ENCODE results near the gene TPCN1. TPM values are rescaled to one million over a fixed set of nuclear protein-coding genes. Genes with fewer than 3 reads are reported as not detected.
A peak's percentile ranks its signal among the peaks of the same experiment; 100 is the strongest.

TPCN1 gene
- total RNA-seq, 2 donors from 2014 or later, result 84.1 to 93.5 TPM

DNA sequence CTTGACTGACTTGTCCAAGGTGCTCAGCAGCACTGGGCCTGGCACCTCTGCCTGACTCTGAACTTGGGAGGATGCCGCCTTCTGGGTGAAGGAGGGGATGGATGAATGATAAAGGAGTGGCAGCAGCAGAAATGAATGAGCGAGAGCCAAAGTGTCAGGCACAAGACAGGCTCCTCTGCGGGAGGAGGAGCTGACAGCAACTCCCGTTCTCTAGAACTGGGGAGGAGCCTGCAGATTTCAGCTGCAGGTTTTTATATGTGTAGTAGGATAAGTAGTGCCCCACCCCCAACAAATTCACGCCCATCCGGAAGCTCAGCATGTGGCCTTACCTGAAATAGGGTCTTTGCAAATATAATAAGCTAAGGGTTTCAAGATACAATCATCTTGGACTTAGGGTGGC is 80.5 kb downstream of the TPCN1 start:
- H3K36me3 ChIP-seq, result peaks cover 35% of the 10 kb centered on the region
- no peak overlapping the region for H3K4me3 ChIP-seq
- H3K9me3 ChIP-seq, result no peaks in the 10 kb centered on the region
- no peak for DNase-seq (ENCODE audit: low spot score)
- H3K27ac ChIP-seq, result no peak overlapping the region
- ATAC-seq (ENCODE audit: insufficient number of reproducible peaks, low FRiP score, low read depth), result no peak
- no peaks in the 10 kb centered on the region for H3K27me3 ChIP-seq (replicated peaks; ENCODE audit: insufficient read depth)
- H3K4me1 ChIP-seq (ENCODE audit: control insufficient read depth in 1 of 2, low read depth in 2 of 2), result peaks cover 19 to 41% of the 10 kb centered on the region in 2 donors
- TF ChIP-seq, protein P1, sequence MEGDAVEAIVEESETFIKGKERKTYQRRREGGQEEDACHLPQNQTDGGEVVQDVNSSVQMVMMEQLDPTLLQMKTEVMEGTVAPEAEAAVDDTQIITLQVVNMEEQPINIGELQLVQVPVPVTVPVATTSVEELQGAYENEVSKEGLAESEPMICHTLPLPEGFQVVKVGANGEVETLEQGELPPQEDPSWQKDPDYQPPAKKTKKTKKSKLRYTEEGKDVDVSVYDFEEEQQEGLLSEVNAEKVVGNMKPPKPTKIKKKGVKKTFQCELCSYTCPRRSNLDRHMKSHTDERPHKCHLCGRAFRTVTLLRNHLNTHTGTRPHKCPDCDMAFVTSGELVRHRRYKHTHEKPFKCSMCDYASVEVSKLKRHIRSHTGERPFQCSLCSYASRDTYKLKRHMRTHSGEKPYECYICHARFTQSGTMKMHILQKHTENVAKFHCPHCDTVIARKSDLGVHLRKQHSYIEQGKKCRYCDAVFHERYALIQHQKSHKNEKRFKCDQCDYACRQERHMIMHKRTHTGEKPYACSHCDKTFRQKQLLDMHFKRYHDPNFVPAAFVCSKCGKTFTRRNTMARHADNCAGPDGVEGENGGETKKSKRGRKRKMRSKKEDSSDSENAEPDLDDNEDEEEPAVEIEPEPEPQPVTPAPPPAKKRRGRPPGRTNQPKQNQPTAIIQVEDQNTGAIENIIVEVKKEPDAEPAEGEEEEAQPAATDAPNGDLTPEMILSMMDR (IDR thresholded peaks at IDR 0.05), result no peak

GRCh38 chr12:113302466-113302865 is 81.2 kb downstream of the TPCN1 start:
- DNase-seq (ENCODE audit: low spot score), result no peak
- peaks cover 19 to 34% of the 10 kb centered on the region in 2 donors for H3K4me1 ChIP-seq (ENCODE audit: control insufficient read depth in 1 of 2, low read depth in 2 of 2)
- ATAC-seq (ENCODE audit: insufficient number of reproducible peaks, low FRiP score, low read depth), result no peak
- H3K27me3 ChIP-seq (replicated peaks; ENCODE audit: insufficient read depth), result no peaks in the 10 kb centered on the region
- TF ChIP-seq, protein P1 (IDR thresholded peaks at IDR 0.05), result no peak
- no peak overlapping the region for H3K27ac ChIP-seq
- H3K9me3 ChIP-seq, result no peaks in the 10 kb centered on the region
- peaks cover 37% of the 10 kb centered on the region for H3K36me3 ChIP-seq
- H3K4me3 ChIP-seq, result no peak overlapping the region

DNA sequence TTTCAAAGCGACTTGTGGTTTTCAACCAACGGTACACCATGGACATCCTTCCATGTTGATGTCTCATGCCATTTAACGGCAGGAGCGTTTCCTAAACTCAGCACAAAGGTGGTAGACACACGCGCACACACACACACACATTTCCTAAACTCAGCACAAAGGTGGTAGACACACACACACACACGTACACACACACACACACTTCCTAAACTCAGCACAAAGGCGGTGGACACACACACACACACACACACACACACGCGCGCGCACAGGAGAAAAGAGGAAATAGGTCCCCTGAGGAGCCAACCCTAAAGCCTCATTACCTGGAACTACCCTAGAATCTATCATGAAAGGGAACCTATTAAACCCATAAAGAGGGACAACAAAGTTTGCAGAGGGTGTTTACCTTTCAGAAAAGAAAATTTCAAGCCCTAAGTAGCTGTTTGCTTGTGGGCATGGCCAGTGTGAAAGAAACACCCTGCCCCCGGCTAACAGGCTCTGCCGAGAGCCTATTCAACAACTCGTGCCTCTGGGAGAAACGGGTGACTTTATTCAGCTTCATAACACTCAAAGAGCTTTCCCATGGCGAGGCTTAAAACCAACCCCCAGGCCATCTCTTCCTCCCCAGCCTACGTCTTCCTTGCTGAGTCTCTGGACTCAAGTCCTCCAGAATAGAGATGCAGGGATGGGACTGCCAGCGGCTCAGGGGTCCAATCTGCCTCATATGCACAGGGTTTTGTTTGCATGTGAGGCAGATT is 81.8 kb downstream of the TPCN1 start:
- TF ChIP-seq, protein P1 (IDR thresholded peaks at IDR 0.05), result no peak
- no peaks in the 10 kb centered on the region for H3K27me3 ChIP-seq (replicated peaks; ENCODE audit: insufficient read depth)
- H3K4me3 ChIP-seq, result no peak overlapping the region
- peaks cover 43% of the 10 kb centered on the region for H3K36me3 ChIP-seq
- DNase-seq (ENCODE audit: low spot score), result no peak
- ATAC-seq (ENCODE audit: insufficient number of reproducible peaks, low FRiP score, low read depth), result no peak
- no peaks in the 10 kb centered on the region for H3K9me3 ChIP-seq
- H3K4me1 ChIP-seq (ENCODE audit: control insufficient read depth in 1 of 2, low read depth in 2 of 2), result peaks cover 16 to 28% of the 10 kb centered on the region in 2 donors
- no peak overlapping the region for H3K27ac ChIP-seq

DNA sequence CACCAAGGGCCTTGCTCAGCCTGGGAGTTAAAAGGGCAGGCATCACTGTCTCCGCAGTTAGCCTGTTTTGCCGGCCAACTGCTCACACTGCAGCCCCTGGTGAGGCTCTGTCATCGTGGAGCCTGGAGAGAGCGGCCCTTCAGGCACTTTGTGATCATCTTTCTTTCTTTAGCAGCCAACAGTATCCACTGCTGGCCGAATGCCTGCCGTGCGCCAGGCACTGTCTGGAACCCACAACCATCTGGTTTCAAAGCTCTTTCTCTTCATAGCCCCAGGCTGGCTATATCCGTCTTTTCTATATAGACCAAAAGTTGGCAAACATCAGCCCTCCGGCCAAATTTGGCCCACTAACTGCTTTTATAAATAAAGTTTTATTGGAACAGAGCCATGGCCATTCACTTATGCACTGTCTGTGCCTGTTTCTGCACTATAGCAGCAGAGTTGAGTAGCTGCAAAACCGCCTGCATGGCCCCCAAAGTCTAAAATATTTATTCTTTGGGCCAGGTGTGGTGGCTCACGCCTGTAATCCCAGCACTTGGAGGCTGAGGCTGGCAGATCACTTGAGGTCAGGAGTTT is 84.1 kb downstream of the TPCN1 start:
- no peak overlapping the region for H3K27ac ChIP-seq
- H3K9me3 ChIP-seq, result no peaks in the 10 kb centered on the region
- H3K4me1 ChIP-seq (ENCODE audit: control insufficient read depth in 1 of 2, low read depth in 2 of 2), result peaks cover 0 to 5% of the 10 kb centered on the region in 2 donors
- H3K36me3 ChIP-seq, result peaks cover 60% of the 10 kb centered on the region
- DNase-seq (ENCODE audit: low spot score), result no peak
- no peak for ATAC-seq (ENCODE audit: insufficient number of reproducible peaks, low FRiP score, low read depth)
- H3K27me3 ChIP-seq (replicated peaks; ENCODE audit: insufficient read depth), result no peaks in the 10 kb centered on the region
- TF ChIP-seq, protein P1 (IDR thresholded peaks at IDR 0.05), result no peak
- no peak overlapping the region for H3K4me3 ChIP-seq

DNA sequence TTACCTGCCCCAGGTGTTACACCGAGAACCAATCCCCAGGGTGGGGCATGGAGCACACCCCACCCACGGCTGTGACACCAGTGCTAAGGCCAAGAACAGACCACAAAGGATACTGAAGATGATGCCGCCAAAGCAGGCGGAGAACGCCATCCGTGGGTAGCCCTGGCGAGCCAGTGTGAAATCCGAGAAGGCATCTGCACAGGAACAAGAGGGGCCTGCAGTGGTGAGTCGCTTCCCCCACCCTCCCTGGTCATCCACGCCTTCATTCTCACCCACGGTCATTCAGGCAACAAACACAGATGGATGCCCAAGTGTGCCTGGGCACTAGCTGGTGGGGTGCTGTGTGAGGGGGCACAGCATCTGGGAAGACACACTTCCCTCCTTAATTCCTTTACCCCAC is 85.1 kb downstream of the TPCN1 start:
- TF ChIP-seq, protein P1 (IDR thresholded peaks at IDR 0.05), result no peak
- Histone ChIP-seq H3K27me3 (replicated peaks; ENCODE audit: insufficient read depth) (no peaks in the 10 kb centered on the region), H3K4me1 (ENCODE audit: control insufficient read depth in 1 of 2, low read depth in 2 of 2) (no peaks in the 10 kb centered on the region), H3K36me3 (peaks cover 69% of the 10 kb centered on the region), H3K4me3 (no peak overlapping the region), H3K27ac (no peak overlapping the region), H3K9me3 (no peaks in the 10 kb centered on the region)
- no peak for DNase-seq (ENCODE audit: low spot score)
- peak; percentile 10 for ATAC-seq (ENCODE audit: insufficient number of reproducible peaks, low FRiP score, low read depth)
